Calu3 (cell line): ENCODE data around the gene MAP4K2. TPM values are rescaled to one million over a fixed set of nuclear protein-coding genes. Genes with fewer than 3 reads are reported as not detected.

Experiments
- BruUV-seq: library from RNA; stranded (reverse); fragments of 400-500 nt; replicated peaks from 2 replicates; lab custom pipeline; 2021; lab: Mats Ljungman, UMichigan
- CTCF ChIA-PET: fragments of 300-600 bp; sonication (Branson Sonifier 250); formaldehyde crosslinking; loops from one replicate; lab custom pipeline; 2022; ENCODE audit warnings: antibody characterized with exemption; lab: Charles Lee
- DNase-seq: peaks from one replicate; pipeline ENCODE4 v3.0.0; 2022
- H3K27ac Mint-ChIP-seq: one replicate; pipeline ENCODE4 v1.8.0; 2022; ENCODE audit warnings: mixed read lengths; ENCODE audit not compliant: unreplicated experiment
- H3K27me3 Mint-ChIP-seq: one replicate; pipeline ENCODE4 v1.8.0; 2022; ENCODE audit warnings: mixed read lengths; ENCODE audit not compliant: unreplicated experiment
- H3K36me3 Mint-ChIP-seq: one replicate; pipeline ENCODE4 v1.8.0; 2022; ENCODE audit warnings: mild to moderate bottlenecking, moderate library complexity, mixed read lengths; ENCODE audit not compliant: insufficient read depth, unreplicated experiment
- H3K4me1 Mint-ChIP-seq: one replicate; pipeline ENCODE4 v1.8.0; 2022; ENCODE audit warnings: mild to moderate bottlenecking, low read depth, mixed read lengths; ENCODE audit not compliant: unreplicated experiment
- H3K4me3 Mint-ChIP-seq: one replicate; pipeline ENCODE4 v1.8.0; 2022; ENCODE audit warnings: mild to moderate bottlenecking, low read depth, moderate library complexity, mixed read lengths; ENCODE audit not compliant: unreplicated experiment
- H3K9me3 Mint-ChIP-seq: one replicate; pipeline ENCODE4 v1.8.0; 2022; ENCODE audit warnings: low read depth, mixed read lengths; ENCODE audit not compliant: unreplicated experiment
- CTCF ChIP-seq: fragments of 200-600 bp; IDR thresholded peaks from one replicate; pipeline ENCODE4 v1.8.0; 2022; ENCODE audit warnings: antibody characterized with exemption; ENCODE audit not compliant: unreplicated experiment
- intact Hi-C: fragments of 100-400 bp; cut with micrococcal nuclease; formaldehyde crosslinking; loops from one replicate; pipeline ENCODE4 v1.10.0; 2022; ENCODE audit not compliant: unreplicated experiment
- total RNA-seq: library from RNA; stranded (reverse); gene quantifications from 2 replicates; pipeline ENCODE4 v1.2.3, GENCODE V29; 2022

MAP4K2 gene
- total RNA-seq, 1 experiment from 2014 or later = 17.4 TPM

- intact Hi-C loops = no loop called here
- Mint-ChIP-seq H3K9me3 (no peaks in the 10 kb centered on the region), H3K27me3 (no peaks in the 10 kb centered on the region), H3K4me1 (peaks cover 9% of the 10 kb centered on the region), H3K4me3 (no peak overlapping the region), H3K27ac (no peak overlapping the region), H3K36me3 (peaks cover 26% of the 10 kb centered on the region)
- CTCF ChIA-PET = interaction anchor here (1.3 kb wide), 1 partner anchor 46 kb away, joined by 5 read pairs; no protein-coding TSS in a partner anchor
- BruUV-seq = no TSS peak
- DNase-seq = no peak
- no peak for TF ChIP-seq CTCF
These were observed 31.2 kb upstream of the MAP4K2 start for GRCh38 chr11:64834031-64834722.

GRCh38 chr11:64833509-64833908, 30.5 kb upstream of the MAP4K2 start:
- no peak for DNase-seq
- Mint-ChIP-seq H3K4me3 (no peak overlapping the region), H3K27ac (no peak overlapping the region), H3K9me3 (no peaks in the 10 kb centered on the region), H3K4me1 (peaks cover 9% of the 10 kb centered on the region), H3K36me3 (peaks cover 30% of the 10 kb centered on the region), H3K27me3 (no peaks in the 10 kb centered on the region)
- intact Hi-C loops = no loop called here
- TF ChIP-seq CTCF = no peak
- no TSS peak for BruUV-seq
- CTCF ChIA-PET = no interaction called here

- intact Hi-C loops = no loop called here
- DNase-seq = no peak
- no peak overlapping the region for H3K4me3 Mint-ChIP-seq
- BruUV-seq = no TSS peak
- H3K27me3 Mint-ChIP-seq = no peaks in the 10 kb centered on the region
- peaks cover 9% of the 10 kb centered on the region for H3K4me1 Mint-ChIP-seq
- no peaks in the 10 kb centered on the region for H3K9me3 Mint-ChIP-seq
- no peak for TF ChIP-seq CTCF
- no peak overlapping the region for H3K27ac Mint-ChIP-seq
- peaks cover 30% of the 10 kb centered on the region for H3K36me3 Mint-ChIP-seq
- CTCF ChIA-PET = no interaction called here
These were observed 30.1 kb upstream of the MAP4K2 start for GRCh38 chr11:64833198-64833502.

- no peak for DNase-seq
- H3K27ac Mint-ChIP-seq = no peak overlapping the region
- H3K36me3 Mint-ChIP-seq = peaks cover 35% of the 10 kb centered on the region
- peaks cover 9% of the 10 kb centered on the region for H3K4me1 Mint-ChIP-seq
- H3K4me3 Mint-ChIP-seq = no peak overlapping the region
- no peak for TF ChIP-seq CTCF
- no peaks in the 10 kb centered on the region for H3K9me3 Mint-ChIP-seq
- CTCF ChIA-PET = no interaction called here
- intact Hi-C loops = no loop called here
- no TSS peak for BruUV-seq
- H3K27me3 Mint-ChIP-seq = no peaks in the 10 kb centered on the region
These were observed 29.6 kb upstream of the MAP4K2 start for GRCh38 chr11:64832467-64833197.
